Stimulated activated naive CD8-positive, alpha-beta T cell treated with anti-CD3 and anti-CD28 coated beads, Interleukin-15, Interleukin-2, amounts not matched to agents 100 ng/mL and 50 ng/mL, for 24 hours (primary cell): ENCODE data around the gene CYP4F2.
"Not testable (repeated sequence)": the region's sequence is repeated elsewhere in the genome, so short reads cannot be mapped to it uniquely, and the experiment has no call there.

Source experiments
- H3K27ac Mint-ChIP-seq: one replicate; pipeline ENCODE4 v1.8.0; 2021; ENCODE audit warnings: mild to moderate bottlenecking, mixed read lengths
- H3K27me3 Mint-ChIP-seq: one replicate; pipeline ENCODE4 v1.8.0; 2021; ENCODE audit warnings: mixed read lengths
- H3K36me3 Mint-ChIP-seq: one replicate; pipeline ENCODE4 v1.8.0; 2021; ENCODE audit warnings: low read depth, mixed read lengths
- H3K4me1 Mint-ChIP-seq: one replicate; pipeline ENCODE4 v1.8.0; 2021; ENCODE audit warnings: low read depth, mixed read lengths
- H3K4me3 Mint-ChIP-seq: one replicate; pipeline ENCODE4 v1.8.0; 2021; ENCODE audit warnings: mild to moderate bottlenecking, mixed read lengths
- H3K9me3 Mint-ChIP-seq: one replicate; pipeline ENCODE4 v1.8.0; 2021; ENCODE audit warnings: mixed read lengths

CYP4F2 gene

GRCh38 chr19:15915109-15915508 is 17.2 kb upstream of the CYP4F2 start:
- Mint-ChIP-seq H3K9me3 (peaks cover 4% of the 10 kb centered on the region), H3K27me3 (peaks cover 50% of the 10 kb centered on the region), H3K4me3 (no peak overlapping the region), H3K4me1 (no peaks in the 10 kb centered on the region), H3K27ac (no peak overlapping the region), H3K36me3 (no peaks in the 10 kb centered on the region)

- Mint-ChIP-seq H3K4me1 (no peaks in the 10 kb centered on the region), H3K27ac (no peak overlapping the region), H3K4me3 (no peak overlapping the region), H3K9me3 (peaks cover 4% of the 10 kb centered on the region), H3K27me3 (peaks cover 59% of the 10 kb centered on the region), H3K36me3 (no peaks in the 10 kb centered on the region)
These were observed 16.0 kb upstream of the CYP4F2 start for GRCh38 chr19:15913830-15914229.

GRCh38 chr19:15913384-15913783 is 15.5 kb upstream of the CYP4F2 start:
- Mint-ChIP-seq H3K27ac (no peak overlapping the region), H3K9me3 (peaks cover 4% of the 10 kb centered on the region), H3K27me3 (peaks cover 64% of the 10 kb centered on the region), H3K36me3 (no peaks in the 10 kb centered on the region), H3K4me3 (no peak overlapping the region), H3K4me1 (no peaks in the 10 kb centered on the region)

GRCh38 chr19:15911599-15912235 is 13.8 kb upstream of the CYP4F2 start:
- peaks cover 63% of the 10 kb centered on the region for H3K27me3 Mint-ChIP-seq
- H3K9me3 Mint-ChIP-seq: peaks cover 4% of the 10 kb centered on the region
- H3K27ac Mint-ChIP-seq: no peak overlapping the region
- H3K4me3 Mint-ChIP-seq: no peak overlapping the region
- H3K36me3 Mint-ChIP-seq: no peaks in the 10 kb centered on the region
- H3K4me1 Mint-ChIP-seq: no peaks in the 10 kb centered on the region

- no peak overlapping the region for H3K27ac Mint-ChIP-seq
- H3K4me3 Mint-ChIP-seq: no peak overlapping the region
- peaks cover 69% of the 10 kb centered on the region for H3K27me3 Mint-ChIP-seq
- no peaks in the 10 kb centered on the region for H3K36me3 Mint-ChIP-seq
- peaks cover 9% of the 10 kb centered on the region for H3K4me1 Mint-ChIP-seq
- no peaks in the 10 kb centered on the region for H3K9me3 Mint-ChIP-seq
These were observed 7.2 kb upstream of the CYP4F2 start for GRCh38 chr19:15905026-15905425.

- not testable (repeated sequence) for H3K4me1 Mint-ChIP-seq, H3K36me3 Mint-ChIP-seq, H3K4me3 Mint-ChIP-seq, H3K27ac Mint-ChIP-seq, H3K9me3 Mint-ChIP-seq
- H3K27me3 Mint-ChIP-seq: peaks cover 56% of the 10 kb centered on the region
These were observed 5.0 kb upstream of the CYP4F2 start for GRCh38 chr19:15902898-15903297.

GRCh38 chr19:15902254-15902653 is 4.4 kb upstream of the CYP4F2 start:
- Mint-ChIP-seq H3K4me1 (peaks cover 10% of the 10 kb centered on the region), H3K4me3 (no peak overlapping the region), H3K27me3 (peaks cover 53% of the 10 kb centered on the region), H3K27ac (no peak overlapping the region), H3K9me3 (no peaks in the 10 kb centered on the region), H3K36me3 (no peaks in the 10 kb centered on the region)

- Mint-ChIP-seq H3K27me3 (peaks cover 45% of the 10 kb centered on the region), H3K27ac (no peak overlapping the region), H3K9me3 (no peaks in the 10 kb centered on the region), H3K4me3 (peak overlapping the region; percentile 70), H3K36me3 (no peaks in the 10 kb centered on the region), H3K4me1 (peaks cover 10% of the 10 kb centered on the region)
These were observed 2.6 kb upstream of the CYP4F2 start for GRCh38 chr19:15900504-15900903.

- H3K36me3 Mint-ChIP-seq, H3K27ac Mint-ChIP-seq, H3K9me3 Mint-ChIP-seq, H3K4me1 Mint-ChIP-seq: not testable (repeated sequence)
- peaks cover 44% of the 10 kb centered on the region for H3K27me3 Mint-ChIP-seq
- peak overlapping the region; percentile 70 for H3K4me3 Mint-ChIP-seq
These were observed 2.2 kb upstream of the CYP4F2 start for GRCh38 chr19:15900032-15900431.

- peaks cover 41% of the 10 kb centered on the region for H3K27me3 Mint-ChIP-seq
- not testable (repeated sequence) for H3K4me1 Mint-ChIP-seq
These were observed 1.7 kb upstream of the CYP4F2 start for GRCh38 chr19:15899561-15899960.

GRCh38 chr19:15897026-15897737 is 692 bp downstream of the CYP4F2 start:
- H3K36me3 Mint-ChIP-seq: no peaks in the 10 kb centered on the region
- no peaks in the 10 kb centered on the region for H3K9me3 Mint-ChIP-seq
- H3K27me3 Mint-ChIP-seq: peaks cover 29% of the 10 kb centered on the region
- no peak overlapping the region for H3K27ac Mint-ChIP-seq
- H3K4me1 Mint-ChIP-seq: peaks cover 10% of the 10 kb centered on the region
- no peak overlapping the region for H3K4me3 Mint-ChIP-seq

More at GRCh38 chr19:15899561-15899960, 1.7 kb upstream of the CYP4F2 start:
- H3K4me3 Mint-ChIP-seq, H3K36me3 Mint-ChIP-seq, H3K9me3 Mint-ChIP-seq, H3K27ac Mint-ChIP-seq: not testable (repeated sequence)

- Mint-ChIP-seq H3K4me3 (no peak overlapping the region), H3K27ac (no peak overlapping the region), H3K4me1 (peaks cover 10% of the 10 kb centered on the region), H3K27me3 (peaks cover 21% of the 10 kb centered on the region), H3K36me3 (no peaks in the 10 kb centered on the region), H3K9me3 (no peaks in the 10 kb centered on the region)
These were observed 1.9 kb downstream of the CYP4F2 start for GRCh38 chr19:15895876-15896430.

- H3K4me1 Mint-ChIP-seq: no peaks in the 10 kb centered on the region
- peaks cover 12% of the 10 kb centered on the region for H3K27me3 Mint-ChIP-seq
- no peaks in the 10 kb centered on the region for H3K36me3 Mint-ChIP-seq
- H3K9me3 Mint-ChIP-seq: no peaks in the 10 kb centered on the region
- H3K4me3 Mint-ChIP-seq: no peak overlapping the region
- no peak overlapping the region for H3K27ac Mint-ChIP-seq
These were observed 3.5 kb downstream of the CYP4F2 start for GRCh38 chr19:15894359-15894758.

GRCh38 chr19:15893477-15893876 is 4.4 kb downstream of the CYP4F2 start:
- H3K27ac Mint-ChIP-seq: no peak overlapping the region
- H3K4me1 Mint-ChIP-seq: no peaks in the 10 kb centered on the region
- H3K27me3 Mint-ChIP-seq: peaks cover 12% of the 10 kb centered on the region
- H3K9me3 Mint-ChIP-seq: no peaks in the 10 kb centered on the region
- H3K4me3 Mint-ChIP-seq: no peak overlapping the region
- H3K36me3 Mint-ChIP-seq: no peaks in the 10 kb centered on the region

GRCh38 chr19:15892012-15892411 is 5.9 kb downstream of the CYP4F2 start:
- no peaks in the 10 kb centered on the region for H3K4me1 Mint-ChIP-seq
- peaks cover 7% of the 10 kb centered on the region for H3K27me3 Mint-ChIP-seq
- no peaks in the 10 kb centered on the region for H3K36me3 Mint-ChIP-seq
- H3K9me3 Mint-ChIP-seq: no peaks in the 10 kb centered on the region
- no peak overlapping the region for H3K27ac Mint-ChIP-seq
- H3K4me3 Mint-ChIP-seq: no peak overlapping the region
